ENCODE measurements around the gene BCL2.

BCL2 gene

GRCh38 chr18:63317982-63318888 lies 1.3 kb downstream of the BCL2 start:
- Histone ChIP-seq H3K27me3 (replicated peaks; ENCODE audit: control insufficient read depth, insufficient read depth, low read length, poor library complexity, severe bottlenecking) (no peaks in the 10 kb centered on the region), H3K27ac (ENCODE audit: insufficient read depth, low read length, poor library complexity, severe bottlenecking) (peak overlapping the region; percentile 84), H3K9me3 (ENCODE audit: control insufficient read depth, low read length) (no peaks in the 10 kb centered on the region), H3K4me3 (ENCODE audit: insufficient read depth, low read depth, low read length, poor library complexity, severe bottlenecking) (peak overlapping the region; percentile 89), H3K4me1 (ENCODE audit: control insufficient read depth, insufficient read depth, low read length, poor library complexity, severe bottlenecking) (peaks cover 20% of the 10 kb centered on the region), H3K36me3 (ENCODE audit: control insufficient read depth, insufficient read depth, low read length) (no peaks in the 10 kb centered on the region)
- DNase-seq, result peak; percentile 69 to 76 (median 73)

- DNase-seq, result no peak
- Histone ChIP-seq H3K4me1 (ENCODE audit: control insufficient read depth, insufficient read depth, low read length, poor library complexity, severe bottlenecking) (peaks cover 26% of the 10 kb centered on the region), H3K27me3 (replicated peaks; ENCODE audit: control insufficient read depth, insufficient read depth, low read length, poor library complexity, severe bottlenecking) (no peaks in the 10 kb centered on the region), H3K9me3 (ENCODE audit: control insufficient read depth, low read length) (no peaks in the 10 kb centered on the region), H3K27ac (ENCODE audit: insufficient read depth, low read length, poor library complexity, severe bottlenecking) (peak overlapping the region; percentile 84), H3K36me3 (ENCODE audit: control insufficient read depth, insufficient read depth, low read length) (no peaks in the 10 kb centered on the region), H3K4me3 (ENCODE audit: insufficient read depth, low read depth, low read length, poor library complexity, severe bottlenecking) (peak overlapping the region; percentile 89)
Observed at GRCh38 chr18:63317556-63317946, 2.0 kb downstream of the BCL2 start.

GRCh38 chr18:63316612-63317555 lies 2.7 kb downstream of the BCL2 start:
- no peaks in the 10 kb centered on the region for H3K27me3 ChIP-seq (replicated peaks; ENCODE audit: control insufficient read depth, insufficient read depth, low read length, poor library complexity, severe bottlenecking)
- H3K9me3 ChIP-seq (ENCODE audit: control insufficient read depth, low read length), result no peaks in the 10 kb centered on the region
- H3K4me1 ChIP-seq (ENCODE audit: control insufficient read depth, insufficient read depth, low read length, poor library complexity, severe bottlenecking), result peaks cover 33% of the 10 kb centered on the region
- H3K36me3 ChIP-seq (ENCODE audit: control insufficient read depth, insufficient read depth, low read length), result no peaks in the 10 kb centered on the region
- no peak for DNase-seq
- H3K27ac ChIP-seq (ENCODE audit: insufficient read depth, low read length, poor library complexity, severe bottlenecking), result peak overlapping the region; percentile 84
- peak overlapping the region; percentile 89 for H3K4me3 ChIP-seq (ENCODE audit: insufficient read depth, low read depth, low read length, poor library complexity, severe bottlenecking)

GRCh38 chr18:63315876-63316275 lies 3.7 kb downstream of the BCL2 start:
- peak overlapping the region; percentile 84 for H3K27ac ChIP-seq (ENCODE audit: insufficient read depth, low read length, poor library complexity, severe bottlenecking)
- H3K27me3 ChIP-seq (replicated peaks; ENCODE audit: control insufficient read depth, insufficient read depth, low read length, poor library complexity, severe bottlenecking), result no peaks in the 10 kb centered on the region
- H3K9me3 ChIP-seq (ENCODE audit: control insufficient read depth, low read length), result no peaks in the 10 kb centered on the region
- no peaks in the 10 kb centered on the region for H3K36me3 ChIP-seq (ENCODE audit: control insufficient read depth, insufficient read depth, low read length)
- peak overlapping the region; percentile 89 for H3K4me3 ChIP-seq (ENCODE audit: insufficient read depth, low read depth, low read length, poor library complexity, severe bottlenecking)
- peaks cover 35% of the 10 kb centered on the region for H3K4me1 ChIP-seq (ENCODE audit: control insufficient read depth, insufficient read depth, low read length, poor library complexity, severe bottlenecking)
- no peak for DNase-seq

- H3K27me3 ChIP-seq (replicated peaks; ENCODE audit: control insufficient read depth, insufficient read depth, low read length, poor library complexity, severe bottlenecking), result no peaks in the 10 kb centered on the region
Observed at GRCh38 chr18:63315131-63315662, 4.4 kb downstream of the BCL2 start.

GRCh38 chr18:63314062-63314790 lies 5.3 kb downstream of the BCL2 start:
- Histone ChIP-seq H3K27ac (ENCODE audit: insufficient read depth, low read length, poor library complexity, severe bottlenecking) (peak overlapping the region; percentile 42), H3K27me3 (replicated peaks; ENCODE audit: control insufficient read depth, insufficient read depth, low read length, poor library complexity, severe bottlenecking) (no peaks in the 10 kb centered on the region), H3K4me3 (ENCODE audit: insufficient read depth, low read depth, low read length, poor library complexity, severe bottlenecking) (peak overlapping the region; percentile 89), H3K4me1 (ENCODE audit: control insufficient read depth, insufficient read depth, low read length, poor library complexity, severe bottlenecking) (peaks cover 37% of the 10 kb centered on the region), H3K9me3 (ENCODE audit: control insufficient read depth, low read length) (no peaks in the 10 kb centered on the region), H3K36me3 (ENCODE audit: control insufficient read depth, insufficient read depth, low read length) (no peaks in the 10 kb centered on the region)
- DNase-seq, result no peak

More at GRCh38 chr18:63315131-63315662, 4.4 kb downstream of the BCL2 start:
- no peak for DNase-seq
- Histone ChIP-seq H3K4me1 (ENCODE audit: control insufficient read depth, insufficient read depth, low read length, poor library complexity, severe bottlenecking) (peaks cover 33% of the 10 kb centered on the region), H3K27ac (ENCODE audit: insufficient read depth, low read length, poor library complexity, severe bottlenecking) (peak overlapping the region; percentile 84), H3K4me3 (ENCODE audit: insufficient read depth, low read depth, low read length, poor library complexity, severe bottlenecking) (peak overlapping the region; percentile 89), H3K9me3 (ENCODE audit: control insufficient read depth, low read length) (no peaks in the 10 kb centered on the region), H3K36me3 (ENCODE audit: control insufficient read depth, insufficient read depth, low read length) (no peaks in the 10 kb centered on the region)

- DNase-seq, result no peak
- Histone ChIP-seq H3K27me3 (replicated peaks; ENCODE audit: control insufficient read depth, insufficient read depth, low read length, poor library complexity, severe bottlenecking) (no peaks in the 10 kb centered on the region), H3K27ac (ENCODE audit: insufficient read depth, low read length, poor library complexity, severe bottlenecking) (peak overlapping the region; percentile 42), H3K9me3 (ENCODE audit: control insufficient read depth, low read length) (no peaks in the 10 kb centered on the region), H3K4me1 (ENCODE audit: control insufficient read depth, insufficient read depth, low read length, poor library complexity, severe bottlenecking) (peaks cover 44% of the 10 kb centered on the region), H3K36me3 (ENCODE audit: control insufficient read depth, insufficient read depth, low read length) (no peaks in the 10 kb centered on the region), H3K4me3 (ENCODE audit: insufficient read depth, low read depth, low read length, poor library complexity, severe bottlenecking) (peak overlapping the region; percentile 23)
Observed at GRCh38 chr18:63313396-63313917, 6.1 kb downstream of the BCL2 start.

GRCh38 chr18:63312737-63313395 lies 6.7 kb downstream of the BCL2 start:
- DNase-seq, result no peak
- Histone ChIP-seq H3K27ac (ENCODE audit: insufficient read depth, low read length, poor library complexity, severe bottlenecking) (peak overlapping the region; percentile 39), H3K4me1 (ENCODE audit: control insufficient read depth, insufficient read depth, low read length, poor library complexity, severe bottlenecking) (peaks cover 49% of the 10 kb centered on the region), H3K9me3 (ENCODE audit: control insufficient read depth, low read length) (no peaks in the 10 kb centered on the region), H3K4me3 (ENCODE audit: insufficient read depth, low read depth, low read length, poor library complexity, severe bottlenecking) (peak overlapping the region; percentile 23), H3K27me3 (replicated peaks; ENCODE audit: control insufficient read depth, insufficient read depth, low read length, poor library complexity, severe bottlenecking) (no peaks in the 10 kb centered on the region), H3K36me3 (ENCODE audit: control insufficient read depth, insufficient read depth, low read length) (no peaks in the 10 kb centered on the region)

- Histone ChIP-seq H3K27ac (ENCODE audit: insufficient read depth, low read length, poor library complexity, severe bottlenecking) (peak overlapping the region; percentile 39), H3K36me3 (ENCODE audit: control insufficient read depth, insufficient read depth, low read length) (no peaks in the 10 kb centered on the region), H3K27me3 (replicated peaks; ENCODE audit: control insufficient read depth, insufficient read depth, low read length, poor library complexity, severe bottlenecking) (no peaks in the 10 kb centered on the region), H3K4me3 (ENCODE audit: insufficient read depth, low read depth, low read length, poor library complexity, severe bottlenecking) (no peak overlapping the region), H3K4me1 (ENCODE audit: control insufficient read depth, insufficient read depth, low read length, poor library complexity, severe bottlenecking) (peaks cover 41% of the 10 kb centered on the region), H3K9me3 (ENCODE audit: control insufficient read depth, low read length) (no peaks in the 10 kb centered on the region)
- no peak for DNase-seq
Observed at GRCh38 chr18:63312019-63312409, 7.6 kb downstream of the BCL2 start.

All from effector memory CD4-positive, alpha-beta T cell (primary cell).